Mesothelial cell of epicardium (in vitro differentiated cells): ENCODE measurements around the gene KIAA1614. TPM values are rescaled to one million over a fixed set of nuclear protein-coding genes. Genes with fewer than 3 reads are reported as not detected.

Experiments
- DNase-seq, 2 experiments: peaks; one replicate each; pipeline ENCODE4 v3.0.0; 2021; ENCODE audit warnings: low spot score in 2 of 2; ENCODE audit not compliant: unreplicated experiment in 2 of 2
- H3K27ac Mint-ChIP-seq: 2 replicates; pipeline ENCODE4 v1.8.0; 2021; ENCODE audit warnings: mixed read lengths
- H3K27me3 Mint-ChIP-seq: 2 replicates; pipeline ENCODE4 v1.8.0; 2021; ENCODE audit warnings: low read depth, mixed read lengths
- H3K36me3 Mint-ChIP-seq: 2 replicates; pipeline ENCODE4 v1.8.0; 2021; ENCODE audit warnings: mixed read lengths
- H3K4me1 Mint-ChIP-seq: 2 replicates; pipeline ENCODE4 v1.8.0; 2021; ENCODE audit warnings: mixed read lengths
- H3K4me3 Mint-ChIP-seq: 2 replicates; pipeline ENCODE4 v1.8.0; 2021; ENCODE audit warnings: mild to moderate bottlenecking, moderate library complexity, mixed read lengths
- H3K9me3 Mint-ChIP-seq: 2 replicates; pipeline ENCODE4 v1.8.0; 2021; ENCODE audit warnings: mixed read lengths
- CTCF ChIP-seq: fragments of 200-600 bp; sonication (generic); IDR thresholded peaks from one replicate; pipeline ENCODE4 v1.5.0; 2021; ENCODE audit warnings: antibody characterized with exemption; ENCODE audit not compliant: unreplicated experiment
- total RNA-seq: library from RNA; stranded (reverse); gene quantifications from 3 replicates; pipeline ENCODE4 v1.2.1, GENCODE V29; 2021

KIAA1614 gene
- total RNA-seq, 1 donor from 2014 or later, result 7.3 TPM

GRCh38 chr1:180896161-180896560, 16.5 kb upstream of the KIAA1614 start:
- TF ChIP-seq CTCF, result no peak
- Mint-ChIP-seq H3K27ac (no peak overlapping the region), H3K9me3 (no peaks in the 10 kb centered on the region), H3K27me3 (no peaks in the 10 kb centered on the region), H3K4me1 (peaks cover 7% of the 10 kb centered on the region), H3K4me3 (no peak overlapping the region), H3K36me3 (no peaks in the 10 kb centered on the region)
- DNase-seq, result no peak

GRCh38 chr1:180898441-180899219, 14.1 kb upstream of the KIAA1614 start:
- DNase-seq, result no peak
- peaks cover 4% of the 10 kb centered on the region for H3K4me1 Mint-ChIP-seq
- H3K9me3 Mint-ChIP-seq, result no peaks in the 10 kb centered on the region
- TF ChIP-seq CTCF, result no peak
- no peaks in the 10 kb centered on the region for H3K36me3 Mint-ChIP-seq
- no peak overlapping the region for H3K4me3 Mint-ChIP-seq
- H3K27ac Mint-ChIP-seq, result no peak overlapping the region
- no peaks in the 10 kb centered on the region for H3K27me3 Mint-ChIP-seq

GRCh38 chr1:180899262-180899661, 13.4 kb upstream of the KIAA1614 start:
- Mint-ChIP-seq H3K27me3 (no peaks in the 10 kb centered on the region), H3K4me3 (no peak overlapping the region), H3K36me3 (no peaks in the 10 kb centered on the region), H3K4me1 (peaks cover 4% of the 10 kb centered on the region), H3K27ac (no peak overlapping the region), H3K9me3 (no peaks in the 10 kb centered on the region)
- no peak for DNase-seq
- no peak for TF ChIP-seq CTCF

- Mint-ChIP-seq H3K4me1 (peaks cover 4% of the 10 kb centered on the region), H3K27me3 (no peaks in the 10 kb centered on the region), H3K36me3 (no peaks in the 10 kb centered on the region), H3K4me3 (no peak overlapping the region), H3K27ac (no peak overlapping the region), H3K9me3 (no peaks in the 10 kb centered on the region)
- DNase-seq, result no peak
- no peak for TF ChIP-seq CTCF
Measured at GRCh38 chr1:180901076-180901990, 11.4 kb upstream of the KIAA1614 start.

- no peaks in the 10 kb centered on the region for H3K9me3 Mint-ChIP-seq
- no peak overlapping the region for H3K4me3 Mint-ChIP-seq
- no peaks in the 10 kb centered on the region for H3K27me3 Mint-ChIP-seq
- H3K27ac Mint-ChIP-seq, result no peak overlapping the region
- peaks cover 4% of the 10 kb centered on the region for H3K4me1 Mint-ChIP-seq
- H3K36me3 Mint-ChIP-seq, result no peaks in the 10 kb centered on the region
- TF ChIP-seq CTCF, result no peak
- DNase-seq, result no peak
Measured at GRCh38 chr1:180902541-180902940, 10.2 kb upstream of the KIAA1614 start.
